Adrenal gland (tissue), 12 donors: Measurements from ENCODE around the gene CYP39A1. TPM values are rescaled to one million over a fixed set of nuclear protein-coding genes. Genes with fewer than 3 reads are reported as not detected.

Experiments used
- DNase-seq, 7 donors: peaks; one replicate each; pipeline ENCODE4 v3.0.0-alpha.2; 2019 to 2020
- H3K27ac ChIP-seq, 5 donors: fragments of 200-600 bp; sonication (generic) in 4 of 5; 1 replicate in 3 of 5; 2 replicates in 2 of 5; pipeline versions ENCODE4 v1.5.1 to v1.8.0; 2016 to 2020; ENCODE audit warnings: mild to moderate bottlenecking in 1 of 5
- H3K27me3 ChIP-seq: fragments of 200-600 bp; 2 replicates; pipeline ENCODE4 v1.8.0; 2021
- H3K36me3 ChIP-seq, 2 donors: fragments of 200-600 bp; replicated peaks in 1 of 2; 1 replicate in 1 of 2; 2 replicates in 1 of 2; pipeline versions ENCODE4 v1.5.1 to v1.8.0; 2018 to 2022
- H3K4me1 ChIP-seq, 2 donors: fragments of 200-600 bp; replicated peaks in 1 of 2; 1 replicate in 1 of 2; 2 replicates in 1 of 2; pipeline versions ENCODE4 v1.5.1 to v1.8.0; 2018 to 2021
- H3K4me3 ChIP-seq, 4 donors: fragments of 200-600 bp; sonication (generic) in 3 of 4; one replicate each; pipeline ENCODE4 v1.5.1; 2016 to 2018
- H3K9me3 ChIP-seq, 3 donors: fragments of 200-600 bp; sonication (generic) in 1 of 3; replicated peaks in 1 of 3; 1 replicate in 2 of 3; 2 replicates in 1 of 3; pipeline versions ENCODE4 v1.5.1 to v1.8.0; 2016 to 2021
- CTCF ChIP-seq, 6 experiments: fragments of 450-650 bp in 4 of 6; fragments of 200-600 bp in 2 of 6; sonication (generic) in 1 of 6; IDR thresholded peaks; 1 replicate in 5 of 6; 2 replicates in 1 of 6; pipeline versions ENCODE4 v1.5.1 to v1.8.0; 2016 to 2021; ENCODE audit warnings: antibody characterized with exemption in 6 of 6, mild to moderate bottlenecking in 2 of 6, moderate library complexity in 1 of 6
- POLR2A ChIP-seq, 2 donors: fragments of 450-650 bp; IDR thresholded peaks; one replicate each; pipeline ENCODE4 v1.6.1; 2017; ENCODE audit warnings: antibody characterized with exemption in 2 of 2, mild to moderate bottlenecking in 2 of 2, moderate library complexity in 1 of 2
- WGBS, 4 donors: extraction: QIAGEN DNeasy Blood & Tissue Kit in 2 of 4; methylation state at CpG; one replicate each; pipeline versions ENCODE4 v1.1.5 to v1.1.7; 2013 to 2017; 5-methylcytosine and 5-hydroxymethylcytosine counted together
- intact Hi-C, 2 donors: fragments of 100-400 bp; cut with DNase I; formaldehyde crosslinking; loops; one replicate each; pipeline versions ENCODE4 v1.14.1 to v1.15.0; 2022 to 2023
- polyA plus RNA-seq, 3 donors: library from polyadenylated mRNA; stranded (reverse); fragments of 200-250 nt in 2 of 3; fragments of 350-450 nt in 1 of 3; fragmentation: Illumina TruSeq in 1 of 3; extraction: RNeasy Lipid Tissue Mini Kit (QIAGEN cat#74804) in 1 of 3; gene quantifications; one replicate each; pipeline ENCODE4 v1.2.3, GENCODE V29; 2013 to 2014
- total RNA-seq, 9 donors: library from RNA; depleted of rRNA in 4 of 9; stranded (reverse); fragments of >200 nt in 4 of 9; fragments of 120-200 nt in 1 of 9; fragmentation: NEBNext Ultra II Directional in 1 of 9; extraction: Animal tissue kit (Norgen Biotek cat#: 25700) in 1 of 9; gene quantifications; one replicate each; pipeline versions ENCODE4 v1.1.0 to v1.2.4, GENCODE V29; 2013 to 2023
- donor health status: healthy with polysubstance abuse.
- donor health status: Bipolar disorder and iron deficiency.
- donor health status: DM: yes; HTN: yes; CAD: no.
- donor health status: DM: no; HTN: no; CAD: no.
- donor health status: DM: no; HTN: no; CAD: no.
- donor health status: DM: yes; HTN: yes; CAD: no.

The CYP39A1 gene
- total and polyA plus RNA-seq, 12 donors, result 0.63 to 11.3 (median 4.2) TPM

- no peak overlapping the region for H3K27ac ChIP-seq
Measured at GRCh38 chr6:46586906-46587305, 65.7 kb downstream of the CYP39A1 start.

DNA sequence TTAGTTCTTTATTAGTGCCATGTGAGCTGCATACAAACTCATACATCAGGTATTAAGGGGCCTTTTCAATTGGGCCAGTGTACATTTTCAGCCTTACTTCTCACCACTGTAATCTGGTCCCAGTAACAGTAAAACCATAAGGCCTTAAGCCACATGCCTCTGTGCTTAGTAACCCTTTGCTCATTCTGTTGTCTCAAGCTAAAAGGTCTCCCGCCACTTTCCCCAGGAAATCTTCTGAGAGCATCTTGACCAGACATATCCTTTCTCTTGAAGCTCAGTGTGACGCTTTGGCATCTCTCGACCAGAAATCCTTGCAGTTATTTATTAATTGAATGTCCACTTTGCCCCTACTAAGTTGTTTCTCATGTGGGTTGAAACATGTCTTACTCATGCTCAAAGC lies 68.0 kb downstream of the CYP39A1 start:
- Histone ChIP-seq H3K4me1 (peaks cover 0 to 6% of the 10 kb centered on the region in 2 donors), H3K4me3 (no peak overlapping the region), H3K36me3 (no peaks in the 10 kb centered on the region), H3K27ac (no peak overlapping the region), H3K9me3 (no peaks in the 10 kb centered on the region), H3K27me3 (no peaks in the 10 kb centered on the region)
- TF ChIP-seq CTCF (IDR thresholded peaks at IDR 0.05) (no peak), POLR2A (IDR thresholded peaks at IDR 0.05) (no peak)
- intact Hi-C loops, result no loop called here
- DNase-seq, result no peak
- 93 to 97% (median 95%) methylated on average over 3 of the region's 3 CpGs for WGBS, 4 donors

More at GRCh38 chr6:46586906-46587305, 65.7 kb downstream of the CYP39A1 start:
- DNase-seq, result no peak
- Histone ChIP-seq H3K27me3 (no peaks in the 10 kb centered on the region), H3K4me3 (no peak overlapping the region), H3K36me3 (no peaks in the 10 kb centered on the region), H3K4me1 (peaks cover 0 to 6% of the 10 kb centered on the region in 2 donors), H3K9me3 (no peaks in the 10 kb centered on the region)
- intact Hi-C loops, result no loop called here
- 48 to 56% (median 51%) methylated on average over 2 of the region's 2 CpGs for WGBS, 4 donors
- TF ChIP-seq POLR2A (IDR thresholded peaks at IDR 0.05) (no peak), CTCF (IDR thresholded peaks at IDR 0.05) (no peak)

GRCh38 chr6:46583721-46584120 lies 68.9 kb downstream of the CYP39A1 start:
- TF ChIP-seq POLR2A (IDR thresholded peaks at IDR 0.05) (no peak), CTCF (IDR thresholded peaks at IDR 0.05) (no peak)
- H3K9me3 ChIP-seq, result no peaks in the 10 kb centered on the region
- H3K36me3 ChIP-seq, result no peaks in the 10 kb centered on the region
- H3K4me1 ChIP-seq, result peaks cover 0 to 6% of the 10 kb centered on the region in 2 donors
- no peak for DNase-seq
- H3K27me3 ChIP-seq, result no peaks in the 10 kb centered on the region
- no peak overlapping the region for H3K4me3 ChIP-seq
- intact Hi-C loops, result no loop called here
- WGBS, 4 donors, result 74 to 81% (median 78%) methylated on average over 4 of the region's 4 CpGs
- no peak overlapping the region for H3K27ac ChIP-seq

DNA sequence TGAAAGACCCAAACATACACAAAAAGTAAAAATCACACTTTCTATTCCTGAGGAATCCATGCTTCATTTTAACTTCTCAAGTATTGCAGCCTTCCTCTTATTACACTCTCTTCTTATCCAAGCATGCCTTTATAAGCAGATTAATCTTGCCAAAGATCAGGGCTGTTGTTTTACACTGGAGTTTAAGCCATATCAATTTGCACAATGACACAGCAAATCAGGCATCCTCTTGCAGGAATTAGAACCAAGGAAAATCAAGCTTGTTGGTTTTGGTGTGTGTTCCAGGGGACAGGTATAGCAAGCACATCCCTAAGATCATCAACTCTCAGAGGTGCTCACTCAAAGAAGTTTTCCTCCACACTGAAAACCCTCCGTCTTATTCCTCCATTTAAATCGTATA lies 69.5 kb downstream of the CYP39A1 start:
- H3K27ac ChIP-seq, result no peak overlapping the region

More for the DNA sequence above, 69.5 kb downstream of the CYP39A1 start:
- Histone ChIP-seq H3K36me3 (no peaks in the 10 kb centered on the region), H3K27me3 (no peaks in the 10 kb centered on the region), H3K4me3 (no peak overlapping the region), H3K4me1 (peaks cover 0 to 6% of the 10 kb centered on the region in 2 donors), H3K9me3 (no peaks in the 10 kb centered on the region)
- no peak for TF ChIP-seq CTCF (IDR thresholded peaks at IDR 0.05)
- no peak for TF ChIP-seq POLR2A (IDR thresholded peaks at IDR 0.05)
- DNase-seq, result no peak
- WGBS, 4 donors, result 63 to 81% (median 78%) methylated on average over 2 of the region's 2 CpGs
- intact Hi-C loops, result no loop called here
